NT2/D1 (cell line): ENCODE measurements around the gene KITLG.

ENCODE experiments used
- DNase-seq: peaks from one replicate; pipeline ENCODE4 v3.0.0-alpha.2; 2011; ENCODE audit warnings: low read depth, low spot score
- H3K27me3 ChIP-seq: 2 replicates; pipeline ENCODE4 v1.6.0; 2011; ENCODE audit warnings: mild to moderate bottlenecking; ENCODE audit not compliant: insufficient read length, insufficient read depth
- H3K36me3 ChIP-seq: 2 replicates; pipeline ENCODE4 v1.6.1; 2011; ENCODE audit warnings: mild to moderate bottlenecking, low read length, mixed read lengths; ENCODE audit not compliant: insufficient read depth, insufficient read length
- H3K4me1 ChIP-seq: 2 replicates; pipeline ENCODE4 v1.5.1; 2011; ENCODE audit not compliant: insufficient read depth, insufficient read length
- H3K4me3 ChIP-seq: 2 replicates; pipeline ENCODE4 v1.5.1; 2011; ENCODE audit warnings: low read depth; ENCODE audit not compliant: insufficient read length
- H3K9ac ChIP-seq: 2 replicates; pipeline ENCODE4 v1.6.0; 2011; ENCODE audit warnings: low read depth; ENCODE audit not compliant: insufficient read length
- H3K9me3 ChIP-seq: 2 replicates; pipeline ENCODE4 v1.5.1; 2011; ENCODE audit warnings: mild to moderate bottlenecking, low read length; ENCODE audit not compliant: insufficient read depth
- SUZ12 ChIP-seq: IDR thresholded peaks from 2 replicates; pipeline ENCODE4 v1.6.1; 2011; ENCODE audit not compliant: insufficient read length, insufficient read depth; ENCODE audit errors: extremely low read depth
- YY1 ChIP-seq: IDR thresholded peaks from 2 replicates; pipeline ENCODE4 v1.6.1; 2011; ENCODE audit not compliant: insufficient read length, insufficient read depth
- ZNF274 ChIP-seq: IDR thresholded peaks from 2 replicates; pipeline ENCODE4 v1.6.1; 2011; ENCODE audit warnings: mild to moderate bottlenecking, low read depth, low read length

The KITLG gene

GRCh38 chr12:88617352-88617751 is 37.1 kb upstream of the KITLG start:
- TF ChIP-seq YY1 = no peak
- no peak for TF ChIP-seq ZNF274
- H3K4me1 ChIP-seq = no peaks in the 10 kb centered on the region
- H3K9ac ChIP-seq = no peak overlapping the region
- no peaks in the 10 kb centered on the region for H3K27me3 ChIP-seq
- no peak overlapping the region for H3K4me3 ChIP-seq
- no peaks in the 10 kb centered on the region for H3K36me3 ChIP-seq
- no peaks in the 10 kb centered on the region for H3K9me3 ChIP-seq
- DNase-seq = no peak

DNA sequence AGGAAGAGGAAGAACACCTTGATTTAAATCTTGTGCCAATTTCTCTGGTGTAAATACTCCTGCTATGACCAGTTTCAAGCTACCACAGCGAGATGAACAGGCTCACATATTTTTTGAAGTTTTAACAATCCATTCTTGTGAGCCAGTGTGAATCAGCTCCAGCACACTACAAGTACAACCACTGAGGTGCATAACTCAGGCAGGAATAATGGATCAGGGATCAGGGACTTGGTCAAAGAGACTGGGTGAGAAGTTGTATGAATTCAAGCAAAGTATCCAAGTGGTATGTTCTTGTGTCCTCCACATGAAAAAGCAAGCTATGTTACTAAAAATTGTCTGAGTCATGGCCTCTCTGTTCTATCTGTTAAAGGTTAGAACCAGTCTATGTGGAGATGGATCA is 35.2 kb upstream of the KITLG start:
- TF ChIP-seq SUZ12 (no peak), ZNF274 (no peak), YY1 (no peak)
- H3K4me1 ChIP-seq = no peaks in the 10 kb centered on the region
- no peaks in the 10 kb centered on the region for H3K36me3 ChIP-seq
- H3K4me3 ChIP-seq = no peak overlapping the region
- H3K9ac ChIP-seq = no peak overlapping the region
- no peak for DNase-seq
- H3K9me3 ChIP-seq = no peaks in the 10 kb centered on the region
- no peaks in the 10 kb centered on the region for H3K27me3 ChIP-seq

- DNase-seq = no peak
- H3K4me3 ChIP-seq = no peak overlapping the region
- H3K9me3 ChIP-seq = no peaks in the 10 kb centered on the region
- H3K4me1 ChIP-seq = no peaks in the 10 kb centered on the region
- no peaks in the 10 kb centered on the region for H3K27me3 ChIP-seq
- TF ChIP-seq ZNF274 (no peak), YY1 (no peak), SUZ12 (no peak)
- no peak overlapping the region for H3K9ac ChIP-seq
- H3K36me3 ChIP-seq = no peaks in the 10 kb centered on the region
Observed at GRCh38 chr12:88604646-88605045, 24.4 kb upstream of the KITLG start.

DNA sequence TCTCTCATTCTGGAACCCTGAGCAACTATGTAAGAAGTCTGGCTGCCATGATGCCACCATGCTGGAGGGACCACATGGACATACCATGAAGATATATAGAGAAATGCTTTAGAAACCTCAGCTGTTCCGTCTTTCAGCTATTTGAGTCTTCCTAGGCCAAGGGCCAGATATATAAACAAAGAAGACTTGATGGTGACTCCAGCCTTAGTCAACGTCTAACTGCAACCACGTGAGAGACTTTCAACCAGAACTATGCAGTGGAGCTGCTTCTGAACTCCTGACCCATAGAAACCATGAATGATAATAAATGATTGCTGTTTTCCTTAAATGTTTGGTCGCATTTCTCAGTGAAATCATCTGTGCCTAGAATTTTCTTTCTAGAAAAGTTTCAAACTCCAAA is 20.0 kb upstream of the KITLG start:
- H3K36me3 ChIP-seq = no peaks in the 10 kb centered on the region

GRCh38 chr12:88597365-88597764 is 17.1 kb upstream of the KITLG start:
- H3K4me3 ChIP-seq = no peak overlapping the region
- H3K27me3 ChIP-seq = no peaks in the 10 kb centered on the region
- no peaks in the 10 kb centered on the region for H3K9me3 ChIP-seq
- no peak overlapping the region for H3K9ac ChIP-seq
- DNase-seq = no peak
- no peak for TF ChIP-seq YY1
- TF ChIP-seq ZNF274 = no peak
- no peak for TF ChIP-seq SUZ12
- no peaks in the 10 kb centered on the region for H3K36me3 ChIP-seq
- H3K4me1 ChIP-seq = no peaks in the 10 kb centered on the region

More for the DNA sequence above, 20.0 kb upstream of the KITLG start:
- DNase-seq = no peak
- no peak for TF ChIP-seq SUZ12
- no peak for TF ChIP-seq ZNF274
- TF ChIP-seq YY1 = no peak
- Histone ChIP-seq H3K4me3 (no peak overlapping the region), H3K9ac (no peak overlapping the region), H3K27me3 (no peaks in the 10 kb centered on the region), H3K4me1 (no peaks in the 10 kb centered on the region), H3K9me3 (no peaks in the 10 kb centered on the region)

GRCh38 chr12:88595697-88596096 is 15.4 kb upstream of the KITLG start:
- Histone ChIP-seq H3K36me3 (no peaks in the 10 kb centered on the region), H3K9me3 (no peaks in the 10 kb centered on the region), H3K9ac (no peak overlapping the region), H3K4me3 (no peak overlapping the region), H3K27me3 (no peaks in the 10 kb centered on the region), H3K4me1 (no peaks in the 10 kb centered on the region)
- TF ChIP-seq ZNF274 (no peak), SUZ12 (no peak), YY1 (no peak)
- no peak for DNase-seq

DNA sequence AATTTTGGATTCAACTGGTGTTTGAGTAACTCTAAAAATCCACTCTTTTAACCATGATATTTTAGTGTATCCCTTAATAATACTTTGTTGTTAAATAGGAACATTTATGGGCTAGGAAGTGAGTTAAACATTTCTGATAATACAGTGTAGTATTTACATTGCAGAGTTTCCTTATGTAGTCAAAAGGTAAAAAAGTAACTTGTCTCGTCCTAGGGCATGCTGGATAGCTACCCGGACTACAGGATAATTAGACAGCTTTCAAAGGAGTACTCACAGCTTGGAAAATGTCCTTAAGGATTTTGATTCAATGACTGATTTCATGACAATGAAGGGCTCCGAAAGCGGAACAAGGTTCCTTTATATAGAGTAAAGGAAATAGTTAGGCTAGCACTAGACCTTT is 14.5 kb upstream of the KITLG start:
- no peaks in the 10 kb centered on the region for H3K27me3 ChIP-seq
- TF ChIP-seq YY1 (no peak), SUZ12 (no peak)

DNA sequence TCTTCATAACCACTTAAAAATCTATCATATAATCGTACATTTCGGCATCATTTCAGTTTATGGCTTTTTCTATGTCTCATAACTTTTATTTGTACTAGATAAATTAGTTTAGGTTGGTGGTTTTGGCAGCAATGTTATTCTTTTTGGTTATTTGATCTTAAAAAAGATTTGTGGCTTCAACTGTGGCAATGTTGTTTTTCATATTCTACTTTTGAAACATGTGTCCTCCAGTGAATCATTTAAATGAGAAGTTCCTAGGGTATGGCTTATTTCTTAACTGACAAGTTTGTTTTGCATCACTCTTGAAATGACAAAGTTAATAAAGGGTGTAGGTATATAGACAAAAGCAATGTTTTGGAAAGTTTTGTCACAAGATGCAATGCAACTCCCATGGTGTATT is 11.1 kb upstream of the KITLG start:
- peaks cover 16% of the 10 kb centered on the region for H3K9me3 ChIP-seq

More for the DNA sequence above, 14.5 kb upstream of the KITLG start:
- no peaks in the 10 kb centered on the region for H3K36me3 ChIP-seq
- H3K9me3 ChIP-seq = no peaks in the 10 kb centered on the region
- no peak overlapping the region for H3K9ac ChIP-seq
- DNase-seq = no peak
- no peak overlapping the region for H3K4me3 ChIP-seq
- no peaks in the 10 kb centered on the region for H3K4me1 ChIP-seq

More for the DNA sequence above, 11.1 kb upstream of the KITLG start:
- Histone ChIP-seq H3K27me3 (no peaks in the 10 kb centered on the region), H3K4me3 (no peak overlapping the region), H3K9ac (no peak overlapping the region), H3K36me3 (no peaks in the 10 kb centered on the region), H3K4me1 (no peaks in the 10 kb centered on the region)
- TF ChIP-seq SUZ12 (no peak), ZNF274 (no peak), YY1 (no peak)
- DNase-seq = no peak
